Keratinocyte (primary cell): ENCODE measurements around the gene MUC21. TPM values are rescaled to one million over a fixed set of nuclear protein-coding genes. Genes with fewer than 3 reads are reported as not detected.

Source experiments
- DNase-seq: peaks from one replicate; pipeline ENCODE4 v3.0.0-alpha.2; 2011; ENCODE audit warnings: low read depth, missing footprints, low spot score
- FAIRE-seq: peaks from 2 replicates; lab custom pipeline; 2011; peaks lifted over from hg19 to GRCh38; lab: Jason Lieb, UNC
- H2AFZ ChIP-seq: 2 replicates; pipeline ENCODE4 v1.6.0; 2012; ENCODE audit warnings: low read length, control low read depth, inconsistent platforms; ENCODE audit not compliant: control insufficient read depth
- H3K27ac ChIP-seq: 2 replicates; pipeline ENCODE4 v1.5.1; 2011; ENCODE audit warnings: low read length; ENCODE audit not compliant: control insufficient read depth, insufficient read depth
- H3K27me3 ChIP-seq: 3 replicates; pipeline ENCODE4 v1.6.0; 2011; ENCODE audit warnings: low read length; ENCODE audit not compliant: control insufficient read depth, insufficient read depth; ENCODE audit errors: extremely low read depth
- H3K36me3 ChIP-seq, 2 experiments: 2 replicates in 1 of 2; 3 replicates in 1 of 2; pipeline ENCODE4 v1.5.1; 2011; ENCODE audit warnings: low read length in 2 of 2, mild to moderate bottlenecking in 1 of 2; ENCODE audit not compliant: control insufficient read depth in 2 of 2, insufficient read depth in 2 of 2; ENCODE audit errors: extremely low read depth in 1 of 2
- H3K4me1 ChIP-seq: 3 replicates; pipeline ENCODE4 v1.5.1; 2011; ENCODE audit warnings: low read length; ENCODE audit not compliant: control insufficient read depth, insufficient read depth; ENCODE audit errors: extremely low read depth
- H3K4me2 ChIP-seq: 3 replicates; pipeline ENCODE4 v1.6.0; 2011; ENCODE audit warnings: low read depth, low read length; ENCODE audit not compliant: control insufficient read depth, insufficient read depth; ENCODE audit errors: extremely low read depth
- H3K4me3 ChIP-seq, 3 experiments: fragments of 200-600 bp in 1 of 3; sonication (generic) in 1 of 3; 2 replicates in 2 of 3; 3 replicates in 1 of 3; pipeline ENCODE4 v1.5.1; 2011 to 2016; ENCODE audit warnings: low read length in 3 of 3, mild to moderate bottlenecking in 3 of 3, control low read depth in 2 of 3, inconsistent platforms in 1 of 3, low read depth in 1 of 3, mixed read lengths in 1 of 3, mixed run types in 1 of 3, moderate library complexity in 1 of 3; ENCODE audit not compliant: control insufficient read depth in 2 of 3, insufficient read depth in 2 of 3; ENCODE audit errors: extremely low read depth in 1 of 3
- H3K79me2 ChIP-seq: 2 replicates; pipeline ENCODE4 v1.6.0; 2012; ENCODE audit warnings: low read length; ENCODE audit not compliant: control insufficient read depth, insufficient read depth
- H3K9ac ChIP-seq: 3 replicates; pipeline ENCODE4 v1.6.0; 2011; ENCODE audit warnings: low read length; ENCODE audit not compliant: control insufficient read depth, insufficient read depth; ENCODE audit errors: extremely low read depth
- H3K9me1 ChIP-seq: 3 replicates; pipeline ENCODE4 v1.6.0; 2011; ENCODE audit warnings: low read length; ENCODE audit not compliant: control insufficient read depth, insufficient read depth; ENCODE audit errors: extremely low read depth
- H3K9me3 ChIP-seq: 2 replicates; pipeline ENCODE4 v1.5.1; 2012; ENCODE audit warnings: low read depth, low read length; ENCODE audit not compliant: control insufficient read depth
- H4K20me1 ChIP-seq: 3 replicates; pipeline ENCODE4 v1.6.0; 2011; ENCODE audit warnings: low read length; ENCODE audit not compliant: control insufficient read depth, insufficient read depth; ENCODE audit errors: extremely low read depth
- EZH2 ChIP-seq: IDR thresholded peaks from one replicate; pipeline ENCODE4 v1.6.1; 2012; ENCODE audit warnings: inconsistent platforms, mild to moderate bottlenecking, low read length, moderate library complexity
- dilution Hi-C: fragments of 300-500 bp; cut with MboI; formaldehyde crosslinking; loops from one replicate; pipeline ENCODE4 v1.7.0; 2020; ENCODE audit warnings: low sequenced_read_pairs; ENCODE audit not compliant: extremely low pct_ligation_motif_present
- polyA plus RNA-seq, 5 experiments: library from polyadenylated mRNA; depleted of rRNA in 3 of 5; stranded (reverse) in 3 of 5; stranded (forward) in 1 of 5; unstranded in 1 of 5; fragments of >200 nt; gene quantifications; 1 replicate in 1 of 5; 2 replicates in 3 of 5; 3 replicates in 1 of 5; pipeline versions ENCODE4 v1.2.1 to v1.2.3, GENCODE V29; 2011 to 2012; ENCODE audit warnings: missing spikeins in 2 of 5, low read depth in 1 of 5, low replicate concordance in 1 of 5
- TF ChIP-seq, protein P1 (sequence below), 3 experiments: IDR thresholded peaks in 1 of 3; conservative IDR thresholded peaks in 1 of 3; optimal IDR thresholded peaks in 1 of 3; 2 replicates in 2 of 3; 3 replicates in 1 of 3; pipeline versions ENCODE3 to v1.5.1; 2011; ENCODE audit warnings: low read length in 3 of 3, mild to moderate bottlenecking in 3 of 3, moderate library complexity in 2 of 3, control low read depth in 1 of 3, inconsistent platforms in 1 of 3; ENCODE audit not compliant: insufficient read depth in 2 of 3; ENCODE audit errors: extremely low read depth in 1 of 3

MUC21 gene
- polyA plus RNA-seq, 1 donor (not counting 4 experiments of a cell fraction or from before 2014, with no cell fraction given) = not detected

- TF ChIP-seq EZH2 = no peak
- TF ChIP-seq, protein P1, sequence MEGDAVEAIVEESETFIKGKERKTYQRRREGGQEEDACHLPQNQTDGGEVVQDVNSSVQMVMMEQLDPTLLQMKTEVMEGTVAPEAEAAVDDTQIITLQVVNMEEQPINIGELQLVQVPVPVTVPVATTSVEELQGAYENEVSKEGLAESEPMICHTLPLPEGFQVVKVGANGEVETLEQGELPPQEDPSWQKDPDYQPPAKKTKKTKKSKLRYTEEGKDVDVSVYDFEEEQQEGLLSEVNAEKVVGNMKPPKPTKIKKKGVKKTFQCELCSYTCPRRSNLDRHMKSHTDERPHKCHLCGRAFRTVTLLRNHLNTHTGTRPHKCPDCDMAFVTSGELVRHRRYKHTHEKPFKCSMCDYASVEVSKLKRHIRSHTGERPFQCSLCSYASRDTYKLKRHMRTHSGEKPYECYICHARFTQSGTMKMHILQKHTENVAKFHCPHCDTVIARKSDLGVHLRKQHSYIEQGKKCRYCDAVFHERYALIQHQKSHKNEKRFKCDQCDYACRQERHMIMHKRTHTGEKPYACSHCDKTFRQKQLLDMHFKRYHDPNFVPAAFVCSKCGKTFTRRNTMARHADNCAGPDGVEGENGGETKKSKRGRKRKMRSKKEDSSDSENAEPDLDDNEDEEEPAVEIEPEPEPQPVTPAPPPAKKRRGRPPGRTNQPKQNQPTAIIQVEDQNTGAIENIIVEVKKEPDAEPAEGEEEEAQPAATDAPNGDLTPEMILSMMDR (optimal IDR thresholded peaks at IDR 0.05 in 1 of 3, IDR thresholded peaks at IDR 0.05 in 1 of 3, conservative IDR thresholded peaks at IDR 0.05 in 1 of 3; ENCODE audit: extremely low read depth in 1 of 3, insufficient read depth in 2 of 3, low read length in 3 of 3) = no peak
- no peaks in the 10 kb centered on the region for H3K9me3 ChIP-seq
- no peak overlapping the region for H3K4me2 ChIP-seq
- H3K9me1 ChIP-seq = no peaks in the 10 kb centered on the region
- H3K9ac ChIP-seq = no peak overlapping the region
- H3K79me2 ChIP-seq = no peaks in the 10 kb centered on the region
- no peak overlapping the region for H2AFZ ChIP-seq
- H3K27ac ChIP-seq = no peak overlapping the region
- dilution Hi-C loops = no loop called here
- no peaks in the 10 kb centered on the region for H4K20me1 ChIP-seq
- FAIRE-seq (no peak), DNase-seq (no peak)
- no peaks in the 10 kb centered on the region for H3K27me3 ChIP-seq
- no peaks in the 10 kb centered on the region for H3K4me1 ChIP-seq
- no peaks in the 10 kb centered on the region for H3K36me3 ChIP-seq
- no peak overlapping the region for H3K4me3 ChIP-seq
Measured at GRCh38 chr6:31037169-31037568, 53.7 kb downstream of the MUC21 start.

DNA sequence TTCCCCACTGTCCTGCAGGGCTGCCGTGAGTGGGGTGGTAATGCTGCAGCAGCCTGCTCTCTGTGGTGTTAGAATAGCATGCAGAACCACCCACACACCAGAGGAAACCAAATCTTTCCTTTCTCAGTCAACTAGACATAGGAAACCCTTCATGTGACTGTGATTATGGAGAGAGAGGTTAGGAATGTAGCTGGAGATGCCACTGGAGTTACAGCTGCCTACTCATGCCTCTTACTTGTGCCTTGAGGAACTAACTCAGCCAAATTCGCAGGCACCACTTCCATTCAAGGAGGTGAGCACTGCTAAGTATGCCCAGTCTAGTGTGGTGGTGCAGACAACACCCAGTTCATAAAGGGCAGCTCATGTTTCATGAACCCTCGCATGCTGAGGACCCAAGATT lies 54.2 kb downstream of the MUC21 start:
- no peak for FAIRE-seq
- no peaks in the 10 kb centered on the region for H3K4me1 ChIP-seq
- H2AFZ ChIP-seq = no peak overlapping the region

More for the DNA sequence above, 54.2 kb downstream of the MUC21 start:
- DNase-seq = no peak
- no peaks in the 10 kb centered on the region for H3K79me2 ChIP-seq
- no peaks in the 10 kb centered on the region for H3K9me3 ChIP-seq
- H3K9me1 ChIP-seq = no peaks in the 10 kb centered on the region
- no peak overlapping the region for H3K4me2 ChIP-seq
- no peaks in the 10 kb centered on the region for H4K20me1 ChIP-seq
- H3K4me3 ChIP-seq = no peak overlapping the region
- no peaks in the 10 kb centered on the region for H3K36me3 ChIP-seq
- dilution Hi-C loops = no loop called here
- H3K9ac ChIP-seq = no peak overlapping the region
- H3K27ac ChIP-seq = no peak overlapping the region
- TF ChIP-seq, protein P1 (optimal IDR thresholded peaks at IDR 0.05 in 1 of 3, IDR thresholded peaks at IDR 0.05 in 1 of 3, conservative IDR thresholded peaks at IDR 0.05 in 1 of 3; ENCODE audit: extremely low read depth in 1 of 3, insufficient read depth in 2 of 3, low read length in 3 of 3) = no peak
- no peak for TF ChIP-seq EZH2
- H3K27me3 ChIP-seq = no peaks in the 10 kb centered on the region
